PC-3 (cell line): ENCODE measurements around the gene PAK3. TPM values are rescaled to one million over a fixed set of nuclear protein-coding genes. Genes with fewer than 3 reads are reported as not detected.

ENCODE experiments used
- ATAC-seq: fragments of 200-7000 bp; cut with Tn5 transposase; 2 replicates; pipeline ENCODE4 v1.9.1; 2020; ENCODE audit warnings: mild to moderate bottlenecking, moderate library complexity
- BruUV-seq: library from RNA; stranded (reverse); fragments of 400-500 nt; replicated peaks from 2 replicates; lab custom pipeline; 2021; lab: Mats Ljungman, UMichigan
- CTCF ChIA-PET: fragments of 300-600 bp; sonication (Branson Sonifier 250); formaldehyde crosslinking; loops from one replicate; lab custom pipeline; 2022; ENCODE audit warnings: antibody characterized with exemption; lab: Charles Lee
- POLR2A ChIA-PET: fragments of 300-600 bp; sonication (Branson Sonifier 250); formaldehyde crosslinking; loops from one replicate; lab custom pipeline; 2022; ENCODE audit warnings: antibody characterized with exemption; ENCODE audit not compliant: unreplicated experiment; lab: Charles Lee
- DNase-seq: peaks from one replicate; pipeline ENCODE4 v3.0.0-alpha.2; 2015
- H2AFZ ChIP-seq: fragments of 300-600 bp; sonication (generic); 2 replicates; pipeline ENCODE4 v1.6.0; 2016; ENCODE audit warnings: antibody characterized with exemption, low read length
- H3F3A ChIP-seq: fragments of 300-600 bp; sonication (generic); one replicate; pipeline ENCODE4 v1.6.0; 2017; ENCODE audit warnings: antibody characterized with exemption, low read length, control low read depth, mild to moderate bottlenecking; ENCODE audit not compliant: unreplicated experiment
- H3K27ac ChIP-seq: fragments of 300-600 bp; sonication (generic); 2 replicates; pipeline ENCODE4 v1.5.1; 2016; ENCODE audit warnings: mild to moderate bottlenecking, low read length
- H3K27me3 ChIP-seq: fragments of 300-600 bp; sonication (generic); 2 replicates; pipeline ENCODE4 v1.6.1; 2016; ENCODE audit warnings: low read length, mixed read lengths
- H3K36me3 ChIP-seq: fragments of 300-600 bp; sonication (generic); 2 replicates; pipeline ENCODE4 v1.6.1; 2016; ENCODE audit warnings: low read depth, mixed run types, low read length, mixed read lengths
- H3K4me1 ChIP-seq: fragments of 300-600 bp; sonication (generic); 2 replicates; pipeline ENCODE4 v1.5.1; 2016; ENCODE audit warnings: low read length; ENCODE audit not compliant: insufficient read depth
- H3K4me2 ChIP-seq: fragments of 300-600 bp; sonication (generic); 2 replicates; pipeline ENCODE4 v1.6.0; 2016; ENCODE audit warnings: low read length
- H3K4me3 ChIP-seq: fragments of 300-600 bp; sonication (generic); 2 replicates; pipeline ENCODE4 v1.5.1; 2016; ENCODE audit warnings: mild to moderate bottlenecking, low read length, mixed read lengths
- H3K79me2 ChIP-seq: fragments of 300-600 bp; sonication (generic); 2 replicates; pipeline ENCODE4 v1.6.1; 2017; ENCODE audit warnings: low read length, mixed read lengths
- H3K9ac ChIP-seq: fragments of 300-600 bp; sonication (generic); 2 replicates; pipeline ENCODE4 v1.6.0; 2016; ENCODE audit warnings: mild to moderate bottlenecking, low read length
- H3K9me2 ChIP-seq: fragments of 300-600 bp; sonication (generic); replicated peaks from 2 replicates; pipeline ENCODE4 v1.6.1; 2016; ENCODE audit warnings: mixed run types, low read length, mixed read lengths
- H3K9me3 ChIP-seq: fragments of 300-600 bp; sonication (generic); 2 replicates; pipeline ENCODE4 v1.6.1; 2016; ENCODE audit warnings: low read length, mixed read lengths
- H4K20me1 ChIP-seq: fragments of 300-600 bp; sonication (generic); 2 replicates; pipeline ENCODE4 v1.6.1; 2016; ENCODE audit warnings: low read length, mixed read lengths
- CTCF ChIP-seq: fragments of 300-600 bp; sonication (generic); conservative IDR thresholded peaks from 2 replicates; pipeline ENCODE4 v1.5.1; 2017; ENCODE audit warnings: antibody characterized with exemption, low read depth, mild to moderate bottlenecking, low read length
- EZH2 ChIP-seq: fragments of 300-600 bp; sonication (generic); IDR thresholded peaks from one replicate; pipeline ENCODE4 v1.6.1; 2017; ENCODE audit warnings: antibody characterized with exemption, mild to moderate bottlenecking, low read length; ENCODE audit not compliant: unreplicated experiment
- EZH2phosphoT487 ChIP-seq: fragments of 300-600 bp; sonication (generic); IDR thresholded peaks from 2 replicates; pipeline ENCODE4 v1.6.1; 2018; ENCODE audit warnings: mild to moderate bottlenecking, antibody characterized with exemption, low read length, borderline replicate concordance
- intact Hi-C: fragments of 100-400 bp; cut with micrococcal nuclease; formaldehyde crosslinking; loops from 2 replicates; pipeline ENCODE4 v1.9.0; 2023
- total RNA-seq: library from RNA; depleted of rRNA; stranded (reverse); fragments of >200 nt; gene quantifications from 2 replicates; pipeline ENCODE4 v1.2.3, GENCODE V29; 2014

Gene PAK3
- total RNA-seq, 1 experiment from 2014 or later = 2.0 TPM

GRCh38 chrX:111182997-111183396 is 87.0 kb downstream of the PAK3 start:
- H3F3A ChIP-seq = no peaks in the 10 kb centered on the region
- TF ChIP-seq EZH2phosphoT487 = no peak
- TF ChIP-seq EZH2 = no peak
- TF ChIP-seq CTCF = no peak
- H2AFZ ChIP-seq = no peak overlapping the region
- H3K27me3 ChIP-seq = no peaks in the 10 kb centered on the region
- H3K4me3 ChIP-seq = no peak overlapping the region
- H3K9ac ChIP-seq = no peak overlapping the region
- intact Hi-C loops = no loop called here
- no peaks in the 10 kb centered on the region for H3K9me2 ChIP-seq
- no peaks in the 10 kb centered on the region for H3K4me1 ChIP-seq
- DNase-seq (no peak), ATAC-seq (no peak)
- no TSS peak for BruUV-seq
- no peaks in the 10 kb centered on the region for H3K9me3 ChIP-seq
- ChIA-PET POLR2A (no interaction called here), CTCF (no interaction called here)
- H3K4me2 ChIP-seq = no peak overlapping the region
- H3K79me2 ChIP-seq = no peaks in the 10 kb centered on the region
- H4K20me1 ChIP-seq = no peaks in the 10 kb centered on the region
- H3K36me3 ChIP-seq = no peaks in the 10 kb centered on the region
- no peak overlapping the region for H3K27ac ChIP-seq

- DNase-seq (no peak), ATAC-seq (no peak)
- Histone ChIP-seq H3K36me3 (no peaks in the 10 kb centered on the region), H3K27me3 (no peaks in the 10 kb centered on the region), H3F3A (no peaks in the 10 kb centered on the region), H4K20me1 (no peaks in the 10 kb centered on the region), H3K79me2 (no peaks in the 10 kb centered on the region), H3K27ac (no peak overlapping the region), H3K4me2 (no peak overlapping the region), H3K9ac (no peak overlapping the region), H3K4me3 (no peak overlapping the region), H2AFZ (no peak overlapping the region), H3K9me3 (no peaks in the 10 kb centered on the region), H3K9me2 (no peaks in the 10 kb centered on the region), H3K4me1 (no peaks in the 10 kb centered on the region)
- POLR2A ChIA-PET = no interaction called here
- intact Hi-C loops = no loop called here
- CTCF ChIA-PET = no interaction called here
- BruUV-seq = no TSS peak
- TF ChIP-seq EZH2 (no peak), CTCF (no peak), EZH2phosphoT487 (no peak)
These were observed 95.6 kb downstream of the PAK3 start for GRCh38 chrX:111191598-111191997.

GRCh38 chrX:111199505-111199904 is 103.5 kb downstream of the PAK3 start:
- POLR2A ChIA-PET = no interaction called here
- Histone ChIP-seq H3K36me3 (no peaks in the 10 kb centered on the region), H3K4me1 (no peaks in the 10 kb centered on the region), H3K9ac (no peak overlapping the region), H3K4me3 (no peak overlapping the region), H3K27ac (no peak overlapping the region), H3K4me2 (no peak overlapping the region), H2AFZ (no peak overlapping the region), H3K9me2 (no peaks in the 10 kb centered on the region), H3F3A (no peaks in the 10 kb centered on the region), H3K27me3 (no peaks in the 10 kb centered on the region), H3K79me2 (no peaks in the 10 kb centered on the region), H3K9me3 (no peaks in the 10 kb centered on the region), H4K20me1 (no peaks in the 10 kb centered on the region)
- intact Hi-C loops = no loop called here
- CTCF ChIA-PET = no interaction called here
- ATAC-seq = no peak
- DNase-seq = no peak
- no TSS peak for BruUV-seq
- TF ChIP-seq EZH2phosphoT487 = no peak
- TF ChIP-seq CTCF = no peak
- no peak for TF ChIP-seq EZH2
